GM21367 (cell line): ENCODE results near the gene SLC16A10.
"Not testable (repeated sequence)": the region's sequence is repeated elsewhere in the genome, so short reads cannot be mapped to it uniquely, and the experiment has no call there.

Experiments
- ATAC-seq: cut with Tn5 transposase; IDR thresholded peaks from one replicate; pipeline ENCODE4 v1.9.1; 2021; ENCODE audit not compliant: unreplicated experiment

SLC16A10 gene

DNA sequence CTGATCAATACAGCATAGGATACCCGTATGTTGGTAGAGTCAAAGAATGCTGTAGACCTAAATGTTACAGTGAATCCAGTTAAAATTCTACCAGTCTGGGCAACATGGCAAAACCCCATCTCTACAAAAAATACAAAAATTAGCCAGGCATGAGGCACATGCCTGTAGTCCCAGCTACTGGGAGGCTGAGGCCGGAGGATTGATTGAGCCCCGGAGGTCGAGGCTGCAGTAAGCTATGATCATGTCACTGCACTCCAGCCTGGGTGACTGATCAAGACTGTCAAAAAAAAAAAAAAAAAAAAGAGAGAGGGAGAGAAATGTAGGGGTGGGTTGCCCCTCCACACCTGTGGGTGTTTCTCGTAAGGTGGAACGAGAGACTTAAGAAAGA is 167.5 kb downstream of the SLC16A10 start:
- no peak for ATAC-seq

DNA sequence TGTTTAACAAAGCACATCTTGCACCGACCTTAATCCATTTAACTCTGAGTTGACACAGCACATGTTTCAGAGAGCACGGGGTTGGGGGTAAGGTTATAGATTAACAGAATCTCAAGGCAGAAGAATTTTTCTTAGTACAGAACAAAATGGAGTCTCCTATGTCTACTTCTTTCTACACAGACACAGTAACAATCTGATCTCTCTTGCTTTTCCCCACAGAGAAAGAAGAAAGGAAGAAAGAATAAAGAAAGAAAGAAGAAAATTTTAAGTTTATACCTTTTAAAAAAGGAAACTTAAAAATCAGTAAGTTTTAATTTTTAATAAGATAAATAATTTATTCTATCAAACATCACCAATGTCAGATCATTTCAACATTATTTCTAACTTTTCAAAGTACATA is 168.5 kb downstream of the SLC16A10 start:
- ATAC-seq: not testable (repeated sequence)

DNA sequence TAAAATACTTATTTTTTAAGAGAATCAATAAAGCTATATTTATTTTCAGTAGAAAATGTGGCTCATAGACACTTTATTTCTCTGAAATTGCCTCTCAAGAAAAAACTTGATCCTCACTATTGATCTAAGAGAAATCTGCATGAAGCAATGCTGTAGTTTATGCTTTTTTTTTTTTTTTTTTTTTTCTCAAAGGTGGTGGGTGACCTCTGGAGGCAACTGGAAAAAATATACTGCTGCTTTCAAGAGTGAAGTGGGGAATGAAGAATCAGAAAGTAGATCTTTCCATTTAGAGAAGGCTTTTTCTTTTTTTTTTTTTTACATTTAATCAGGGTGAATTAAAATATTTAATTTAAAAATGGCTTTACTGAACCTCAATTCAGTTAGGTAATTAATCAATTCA is 169.3 kb downstream of the SLC16A10 start:
- no peak for ATAC-seq

DNA sequence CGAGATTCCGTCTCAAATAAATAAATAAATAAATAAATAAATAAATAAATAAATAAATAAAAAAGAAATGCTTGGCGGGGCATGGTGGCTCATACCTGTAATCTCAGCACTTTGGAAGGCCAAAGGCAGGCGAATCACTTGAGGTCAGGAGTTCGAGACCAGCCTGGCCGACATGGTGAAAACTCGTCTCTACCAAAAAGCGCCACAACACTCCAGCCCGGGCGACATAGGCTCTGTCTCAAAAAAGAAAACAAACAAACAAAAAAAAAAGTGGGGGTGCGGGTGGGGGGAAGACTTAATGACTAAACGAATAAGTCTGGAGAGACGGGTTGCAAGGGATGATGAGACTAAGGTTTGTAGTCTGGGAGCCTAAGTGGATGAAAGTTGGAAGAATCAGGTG is 170.7 kb downstream of the SLC16A10 start:
- no peak for ATAC-seq

DNA sequence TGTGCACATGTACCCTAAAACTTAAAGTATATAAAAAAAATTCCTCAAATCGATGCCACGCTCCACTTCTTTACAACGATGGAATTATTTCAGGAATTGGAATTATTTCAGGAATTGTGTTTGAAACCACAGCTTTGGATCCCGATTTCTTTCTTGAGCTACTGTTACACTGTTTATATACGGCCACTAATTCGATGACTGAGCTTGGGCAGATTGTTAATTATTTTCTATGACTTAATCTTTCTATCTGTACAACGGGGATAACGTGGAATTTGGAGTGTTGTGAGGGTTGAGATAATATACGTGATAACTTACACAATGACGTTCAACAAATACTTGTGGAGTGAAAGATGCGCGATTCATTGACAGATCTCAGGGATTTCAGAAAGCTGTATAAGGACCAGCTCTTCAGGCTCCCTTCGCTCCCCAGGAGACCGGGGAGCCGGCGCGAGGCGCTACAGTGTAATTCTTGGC is 171.3 kb downstream of the SLC16A10 start:
- no peak for ATAC-seq

DNA sequence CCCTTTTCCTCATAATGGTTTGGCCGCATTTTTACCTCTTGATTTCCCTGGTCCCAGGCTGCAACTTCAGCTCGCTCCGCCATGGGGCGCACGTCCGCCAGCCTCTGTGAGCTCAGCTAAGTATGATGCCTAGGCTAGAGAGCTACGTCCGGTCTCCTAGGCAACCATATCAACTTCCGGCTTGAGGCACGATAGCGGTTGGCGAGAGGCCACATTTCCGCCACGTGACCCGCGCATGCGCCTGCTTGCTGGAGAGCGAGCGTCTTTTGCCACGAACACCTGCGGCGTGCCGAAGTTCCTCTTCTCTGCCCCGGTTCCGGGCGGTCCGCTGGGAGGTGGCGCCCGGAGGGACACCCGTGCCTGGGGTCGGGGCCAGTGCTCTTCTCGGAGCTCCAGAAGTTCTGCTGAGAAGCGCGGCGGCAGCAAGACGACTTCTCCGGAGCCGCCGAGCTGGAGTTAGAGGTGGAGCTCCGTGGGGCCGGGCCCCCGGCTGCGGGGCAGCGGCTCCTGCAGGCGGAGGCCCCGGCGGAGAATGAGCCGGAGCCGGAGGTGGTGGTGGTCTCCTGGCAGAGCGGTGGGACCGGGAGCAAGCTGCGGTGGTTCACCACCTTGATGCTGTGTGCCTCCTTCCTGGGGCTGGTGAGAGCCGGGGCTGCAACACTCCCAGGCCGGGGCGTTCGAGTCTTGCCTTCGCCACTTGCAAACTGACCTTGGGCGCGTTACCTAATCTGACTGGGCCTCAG is 172.0 kb downstream of the SLC16A10 start:
- ATAC-seq: peak; percentile 98

DNA sequence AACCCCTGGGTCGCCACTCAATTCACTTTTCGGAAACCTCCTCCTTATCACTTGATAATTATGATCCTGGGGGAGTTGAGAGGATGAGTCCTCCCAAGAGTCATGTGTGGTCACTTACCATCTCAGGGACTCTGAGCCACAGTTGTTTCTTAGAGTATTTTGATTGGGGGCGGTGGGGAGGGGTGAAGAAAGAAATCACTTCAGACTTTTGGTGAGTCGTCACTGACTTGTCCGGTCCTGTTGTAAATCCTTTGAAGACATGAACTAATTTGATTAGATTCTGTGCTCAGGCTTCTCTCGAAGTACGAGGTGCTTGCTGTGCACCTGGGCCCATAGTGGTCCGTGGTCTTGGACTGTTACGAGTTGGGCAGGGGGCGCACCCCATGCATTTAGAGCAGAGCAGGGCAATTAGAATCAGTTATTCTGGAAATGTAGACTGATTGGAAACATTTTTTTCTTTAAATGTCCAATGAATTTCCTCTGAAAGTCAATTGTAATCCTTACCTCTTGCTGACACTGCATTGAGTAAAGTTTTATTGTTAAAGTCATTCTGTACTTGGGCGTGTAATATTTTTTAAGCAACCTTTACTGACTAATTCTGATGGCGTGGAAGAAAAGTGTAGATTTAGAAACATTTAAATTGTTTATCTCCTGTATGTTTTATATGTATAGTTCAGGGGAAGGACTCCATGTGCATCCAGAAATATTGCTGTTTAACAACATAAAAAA is 173.4 kb downstream of the SLC16A10 start:
- ATAC-seq: no peak

DNA sequence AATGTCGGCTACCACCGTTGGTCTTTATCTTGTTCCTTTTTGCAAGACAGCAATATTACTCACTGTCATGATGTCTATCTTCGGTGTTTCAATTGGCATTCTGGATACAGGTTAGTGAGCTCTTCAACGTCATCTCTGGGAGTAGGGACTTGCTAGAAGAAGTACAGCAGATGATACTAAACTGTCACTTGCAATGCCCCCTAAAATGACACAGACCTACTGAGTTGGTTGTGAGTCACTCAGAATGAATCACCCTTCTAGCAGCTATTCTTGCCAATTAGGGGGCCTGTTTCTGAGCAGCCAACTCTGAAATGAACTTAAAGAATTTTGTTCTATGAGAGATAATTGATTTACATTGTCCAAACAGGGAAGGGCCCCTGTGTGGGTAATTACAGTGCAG is 176.5 kb downstream of the SLC16A10 start:
- ATAC-seq: no peak

DNA sequence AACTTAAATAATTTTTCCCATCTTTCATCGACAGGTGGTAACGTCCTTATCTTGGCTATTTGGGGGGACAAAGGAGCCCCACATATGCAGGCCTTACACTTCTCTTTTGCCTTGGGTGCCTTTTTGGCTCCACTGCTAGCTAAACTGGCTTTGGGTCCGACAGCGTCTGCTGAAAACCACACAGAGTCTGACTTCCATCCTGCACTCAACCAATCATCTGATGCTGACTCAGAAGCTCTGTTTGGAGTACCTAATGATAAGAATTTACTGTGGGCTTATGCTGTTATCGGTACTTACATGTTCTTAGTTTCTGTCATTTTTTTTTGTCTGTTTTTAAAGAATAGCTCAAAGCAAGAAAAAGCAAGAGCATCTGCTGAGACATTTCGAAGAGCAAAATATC is 178.5 kb downstream of the SLC16A10 start:
- no peak for ATAC-seq

DNA sequence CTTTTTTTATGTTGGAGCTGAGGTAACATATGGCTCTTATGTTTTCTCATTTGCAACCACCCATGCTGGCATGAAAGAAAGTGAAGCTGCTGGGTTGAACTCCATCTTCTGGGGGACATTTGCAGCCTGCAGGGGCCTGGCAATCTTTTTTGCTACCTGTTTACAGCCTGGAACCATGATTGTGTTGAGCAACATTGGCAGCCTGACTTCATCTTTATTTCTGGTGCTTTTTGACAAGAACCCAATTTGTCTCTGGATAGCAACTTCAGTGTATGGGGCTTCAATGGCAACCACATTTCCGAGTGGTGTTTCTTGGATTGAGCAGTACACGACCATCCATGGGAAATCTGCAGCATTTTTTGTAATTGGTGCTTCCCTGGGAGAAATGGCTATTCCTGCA is 179.0 kb downstream of the SLC16A10 start:
- ATAC-seq: no peak

DNA sequence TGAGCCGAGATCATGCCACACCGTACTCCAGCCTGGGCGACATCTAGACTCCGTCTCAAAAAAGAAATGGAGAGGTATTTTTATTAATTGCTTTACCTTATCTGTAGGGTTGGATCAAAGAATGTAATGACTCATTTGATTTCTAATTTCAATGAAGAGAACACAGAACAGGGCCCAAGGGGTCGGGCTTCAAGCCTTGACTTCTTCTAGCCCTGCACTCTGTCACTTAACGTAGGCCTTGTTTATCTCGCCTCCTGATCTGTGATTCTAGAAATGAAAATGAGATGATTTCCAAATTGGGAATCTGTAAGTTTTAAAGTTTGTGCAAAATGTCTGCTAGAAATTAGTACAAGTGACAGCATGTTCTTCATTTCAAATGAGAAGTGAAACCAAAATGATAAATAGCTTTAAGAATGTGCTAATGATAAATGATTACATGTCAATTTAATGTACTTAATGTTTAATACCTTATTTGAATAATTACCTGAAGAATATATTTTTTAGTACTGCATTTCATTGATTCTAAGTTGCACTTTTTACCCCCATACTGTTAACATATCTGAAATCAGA is 180.5 kb downstream of the SLC16A10 start:
- ATAC-seq: no peak

DNA sequence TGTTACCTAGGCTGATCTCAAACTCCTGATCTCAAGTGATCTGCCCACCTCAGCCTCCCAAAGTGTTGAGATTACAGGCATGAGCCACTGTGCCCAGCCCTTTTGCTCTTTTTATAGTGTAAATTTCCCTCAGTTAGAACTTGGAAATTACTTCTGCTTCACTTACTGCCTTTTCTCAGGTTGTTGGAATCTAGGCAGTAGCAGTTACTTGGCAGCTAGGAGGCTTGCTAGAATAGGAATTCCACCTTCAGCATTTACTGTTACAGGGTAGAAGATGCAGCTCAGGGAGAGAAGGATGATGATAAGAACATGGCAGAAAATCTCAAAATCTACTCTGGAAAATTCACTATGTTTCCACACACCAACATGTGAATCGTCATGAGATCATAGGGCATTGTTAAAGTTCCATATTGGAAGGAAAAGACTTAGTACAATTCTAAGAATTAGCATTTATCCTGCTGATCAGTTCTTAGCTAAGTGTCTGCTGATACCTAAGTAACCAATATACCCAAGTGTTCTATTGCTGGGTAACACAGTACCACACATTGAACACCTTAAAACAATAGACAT is 182.2 kb downstream of the SLC16A10 start:
- no peak for ATAC-seq

DNA sequence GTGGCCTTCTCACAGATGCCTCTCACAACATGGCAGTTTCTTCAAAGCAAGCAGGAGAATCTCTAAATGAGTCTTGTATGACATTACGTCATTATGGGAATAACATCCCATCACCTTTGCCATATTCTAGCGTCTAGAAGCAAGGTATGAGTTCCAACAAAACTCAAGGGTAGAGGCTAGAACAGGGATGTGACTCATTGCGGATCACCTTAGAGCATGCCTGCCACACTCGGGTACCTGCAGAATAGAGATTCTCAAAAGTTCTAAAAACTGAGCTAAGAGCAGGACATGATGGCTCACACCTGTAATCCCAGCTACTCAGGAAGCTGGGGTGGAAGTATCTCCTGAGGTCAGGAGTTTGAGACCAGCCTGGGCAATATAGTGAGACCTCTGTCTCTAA is 182.8 kb downstream of the SLC16A10 start:
- no peak for ATAC-seq

DNA sequence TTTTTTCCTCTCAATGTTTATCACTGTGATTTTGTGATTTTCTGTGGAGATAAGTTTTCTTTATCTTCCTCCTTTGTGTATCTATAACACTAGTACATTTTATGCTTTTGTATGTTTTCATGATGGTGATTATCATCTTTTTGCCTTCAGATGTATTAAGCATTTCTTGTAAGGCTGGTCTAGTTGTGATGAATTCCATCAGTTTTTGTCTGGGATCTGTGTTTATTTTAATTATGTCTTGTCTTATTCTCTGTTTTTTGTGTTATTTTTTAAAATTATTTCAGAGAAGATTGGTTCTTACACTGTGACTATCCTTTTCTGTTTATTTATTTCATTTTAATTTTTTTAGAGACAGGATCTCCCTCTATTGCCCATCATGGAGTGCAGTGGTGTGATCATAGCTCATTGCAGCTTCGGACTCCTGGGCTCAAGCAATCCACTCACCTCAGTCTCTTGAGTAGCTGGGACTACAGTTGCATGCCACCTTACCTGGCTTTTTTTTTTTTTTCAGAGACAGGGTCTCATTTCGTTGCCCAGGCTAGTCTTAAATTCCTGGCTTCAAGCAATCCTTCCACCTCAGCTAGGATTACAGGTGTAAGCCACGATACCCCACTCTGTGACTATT is 187.4 kb downstream of the SLC16A10 start:
- no peak for ATAC-seq

DNA sequence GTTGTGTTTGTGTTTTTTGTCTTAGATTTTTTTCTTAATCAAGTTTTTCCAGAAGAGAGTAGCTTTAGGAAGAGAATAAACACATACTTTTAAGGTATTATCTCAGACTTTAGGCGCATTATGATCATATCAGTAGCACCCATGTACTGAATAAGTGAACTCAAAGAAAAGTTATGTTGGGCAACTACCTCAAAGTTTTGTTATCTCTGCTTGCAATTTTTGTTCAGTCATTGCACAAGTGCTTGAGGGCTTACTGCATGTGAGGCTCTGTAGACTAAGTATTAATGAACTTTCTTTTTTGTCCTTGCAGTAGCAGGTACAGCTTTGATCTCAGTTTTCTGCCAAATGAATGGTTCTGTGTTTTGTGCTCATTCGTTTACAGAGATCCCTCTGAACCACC is 189.0 kb downstream of the SLC16A10 start:
- ATAC-seq: no peak

DNA sequence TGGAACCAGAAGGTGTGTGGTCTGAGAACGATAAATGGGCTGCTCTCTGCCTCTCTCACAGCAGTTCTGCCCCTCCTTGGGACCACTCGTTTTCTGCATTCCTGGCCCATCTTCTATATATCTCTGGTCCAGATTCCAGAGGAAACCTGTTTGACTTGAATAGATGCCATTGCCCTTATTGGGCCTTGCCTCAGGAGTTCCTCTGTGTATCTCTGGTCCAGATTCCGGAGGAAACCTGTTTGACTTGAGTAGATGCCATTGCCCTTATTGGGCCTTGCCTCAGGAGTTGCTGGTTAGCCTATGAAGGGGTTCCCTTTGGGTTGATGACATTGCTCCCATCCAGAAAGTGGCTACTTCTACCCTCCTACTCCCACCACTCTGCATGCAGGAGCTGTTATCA is 189.4 kb downstream of the SLC16A10 start:
- no peak for ATAC-seq

DNA sequence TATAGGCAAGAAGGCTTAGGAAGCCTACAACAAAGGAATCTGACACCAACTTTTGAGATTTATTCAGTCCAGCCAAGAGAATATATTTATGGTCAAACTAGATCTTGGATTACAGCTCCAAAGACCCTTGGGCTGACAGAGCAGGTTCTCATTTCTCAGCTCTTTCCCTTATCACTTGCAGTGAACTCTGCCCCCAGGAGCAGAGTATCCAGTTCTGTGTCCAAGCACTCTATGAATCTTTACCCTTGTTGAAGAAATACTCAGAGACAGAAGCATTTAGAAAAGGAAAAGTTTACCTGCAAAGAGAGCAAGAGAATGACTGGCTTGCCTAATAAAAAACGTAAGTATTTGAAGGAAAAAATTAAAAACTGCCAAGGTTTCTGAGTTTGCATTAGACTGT is 190.5 kb downstream of the SLC16A10 start:
- no peak for ATAC-seq

DNA sequence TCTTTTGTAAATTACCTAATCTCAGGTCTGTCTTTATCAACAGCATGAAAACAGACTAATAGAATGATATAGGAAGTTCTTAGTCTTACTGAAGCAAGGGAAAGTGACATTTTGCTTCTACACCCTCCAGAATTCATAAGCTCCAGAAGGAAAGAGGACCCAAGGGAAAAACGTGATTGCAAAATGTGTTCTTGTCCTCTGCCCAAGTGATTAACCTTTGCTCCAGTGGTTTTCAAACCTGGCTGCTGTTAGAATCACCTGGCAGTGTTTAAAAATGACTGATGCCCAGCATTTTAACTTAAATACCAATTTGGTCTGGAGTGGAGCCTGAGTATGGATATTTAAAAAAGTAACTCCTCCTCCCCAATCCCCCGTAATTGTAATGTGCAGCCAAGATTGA is 191.4 kb downstream of the SLC16A10 start:
- no peak for ATAC-seq

DNA sequence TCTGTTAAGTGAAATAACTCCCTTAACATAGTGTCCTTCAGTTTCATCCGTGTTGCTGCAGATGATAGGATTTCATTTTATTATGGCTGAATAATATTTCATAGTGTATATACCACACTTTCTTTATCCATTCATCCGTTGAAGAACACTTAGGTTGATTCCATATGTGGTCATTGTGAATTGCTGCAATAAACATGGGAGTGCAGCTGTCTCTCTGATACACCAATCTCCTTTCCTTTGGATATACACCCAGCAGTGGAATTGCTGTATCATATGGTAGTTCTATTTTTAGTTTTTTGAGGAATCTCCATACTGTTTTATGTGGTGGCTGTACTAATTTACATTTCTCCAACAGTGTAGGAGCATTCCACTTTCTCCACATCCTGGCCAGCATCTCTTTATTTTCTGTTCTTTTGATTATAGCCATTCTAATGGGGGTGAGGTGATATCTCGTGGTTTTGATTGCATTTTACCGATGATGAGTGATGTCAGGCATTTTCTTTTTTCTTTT is 193.2 kb downstream of the SLC16A10 start:
- no peak for ATAC-seq
